DOHH2 (cell line): ENCODE results near the gene ARHGAP22.

Experiments used
- CTCF ChIP-seq: fragments of 200-600 bp; sonication (generic); IDR thresholded peaks from one replicate; pipeline ENCODE4 v1.5.1; 2014; ENCODE audit warnings: antibody characterized with exemption, mild to moderate bottlenecking, low read depth, low read length; ENCODE audit not compliant: poor library complexity, severe bottlenecking
- EZH2phosphoT487 ChIP-seq: fragments of 200-600 bp; sonication (generic); IDR thresholded peaks from 2 replicates; pipeline ENCODE4 v1.6.1; 2017; ENCODE audit warnings: borderline replicate concordance, mild to moderate bottlenecking, antibody characterized with exemption, low read length, moderate library complexity, mixed read lengths

DNA sequence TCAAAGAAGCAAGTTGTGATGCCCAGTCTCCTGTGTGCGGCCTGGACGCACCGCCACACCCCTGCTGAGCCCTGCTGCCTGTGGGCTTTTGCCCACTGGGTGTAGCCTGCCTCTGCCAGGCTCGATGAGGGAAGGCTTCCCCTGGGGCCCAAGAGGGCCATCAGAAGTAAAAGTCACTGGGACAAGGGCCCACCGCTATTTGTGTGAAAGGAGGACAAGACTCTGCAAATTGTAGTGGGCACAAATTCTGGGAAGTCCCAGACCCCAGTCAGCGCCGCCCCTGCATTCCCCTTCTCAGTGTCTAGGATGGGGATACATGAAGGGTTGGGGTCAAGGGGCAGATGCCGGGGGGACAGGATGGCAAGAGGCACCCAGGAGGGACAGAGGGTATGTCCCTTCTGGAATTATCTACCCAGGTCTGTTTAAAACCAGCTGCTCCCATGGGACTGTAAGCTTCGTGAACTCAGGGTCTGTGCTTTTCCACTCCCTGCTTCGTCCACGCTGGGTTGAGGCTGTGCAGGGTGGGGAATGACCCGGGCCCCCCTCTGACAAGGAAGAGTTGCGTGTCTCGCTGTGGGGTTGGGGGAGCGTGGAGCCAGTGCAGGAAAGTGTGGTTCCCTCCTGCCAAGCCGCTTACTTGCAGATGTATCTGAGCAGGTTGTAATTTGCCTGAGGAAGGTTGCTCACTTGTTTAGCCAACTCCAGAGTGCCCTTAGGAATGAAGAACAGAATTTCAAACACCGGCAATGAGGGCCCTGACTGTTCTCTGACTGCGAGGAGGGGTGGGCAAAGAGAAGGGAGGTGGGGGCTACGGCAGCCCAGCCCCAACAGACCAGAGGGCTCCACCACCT is 151.2 kb downstream of the ARHGAP22 start:
- TF ChIP-seq CTCF (no peak), EZH2phosphoT487 (no peak)
